ENCODE measurements around the gene LZTFL1. TPM values are rescaled to one million over a fixed set of nuclear protein-coding genes. Genes with fewer than 3 reads are reported as not detected.

LZTFL1 gene
- total RNA-seq, 1 donor from 2014 or later, result 6.7 TPM

DNA sequence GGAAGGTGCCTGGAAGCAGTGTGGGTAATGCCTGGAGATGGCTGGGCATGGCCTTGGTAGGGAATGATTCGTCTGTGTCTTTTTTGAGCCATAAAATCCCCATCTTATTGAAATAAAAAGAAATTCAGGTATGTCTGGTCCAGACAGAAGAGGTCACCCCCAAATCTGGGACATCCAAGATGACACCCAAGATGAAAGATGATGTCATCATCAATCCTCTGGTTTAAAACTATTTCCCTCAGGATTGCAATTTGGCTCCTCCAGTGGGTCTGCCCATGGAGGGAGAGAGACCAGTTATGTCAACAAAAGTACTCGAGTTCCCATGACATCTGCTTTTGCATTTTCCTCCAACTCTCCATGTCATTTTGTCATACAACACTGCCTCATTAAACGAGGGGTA, 27.7 kb upstream of the LZTFL1 start:
- no peak overlapping the region for H3K4me3 ChIP-seq
- H3K27me3 ChIP-seq, result no peaks in the 10 kb centered on the region
- no peak overlapping the region for H3K27ac ChIP-seq
- H3K9me3 ChIP-seq, result no peaks in the 10 kb centered on the region
- no peaks in the 10 kb centered on the region for H3K36me3 ChIP-seq
- no peaks in the 10 kb centered on the region for H3K4me1 ChIP-seq
- no peak for DNase-seq (ENCODE audit: low spot score in 2 of 2)
- no peak for TF ChIP-seq CTCF (IDR thresholded peaks at IDR 0.05)
- intact Hi-C loops (cut with DNase I), result no loop called here

DNA sequence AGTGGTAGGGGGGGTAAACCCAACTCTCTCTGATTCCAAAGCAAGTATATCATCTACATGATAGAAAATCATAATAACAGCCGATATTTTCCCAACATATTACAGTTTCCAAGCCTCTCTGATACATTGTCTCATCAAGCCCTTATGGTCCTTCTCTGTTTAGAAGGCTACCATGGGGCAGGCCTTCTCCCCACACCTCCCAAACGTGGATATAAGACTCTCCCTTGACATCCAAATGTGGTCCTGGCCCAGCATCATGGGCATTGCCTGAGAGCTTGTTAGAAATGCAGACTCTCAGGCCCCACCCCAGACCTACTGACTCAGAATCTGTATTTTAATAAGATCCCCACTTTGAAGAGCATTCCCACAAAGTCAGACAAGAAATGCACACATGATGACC, 26.7 kb upstream of the LZTFL1 start:
- H3K36me3 ChIP-seq, result no peaks in the 10 kb centered on the region
- DNase-seq (ENCODE audit: low spot score in 2 of 2), result no peak
- H3K9me3 ChIP-seq, result no peaks in the 10 kb centered on the region
- H3K27ac ChIP-seq, result no peak overlapping the region
- TF ChIP-seq CTCF (IDR thresholded peaks at IDR 0.05), result no peak
- H3K4me1 ChIP-seq, result no peaks in the 10 kb centered on the region
- intact Hi-C loops (cut with DNase I), result no loop called here
- no peak overlapping the region for H3K4me3 ChIP-seq
- H3K27me3 ChIP-seq, result no peaks in the 10 kb centered on the region

GRCh38 chr3:45868213-45868612, 26.3 kb upstream of the LZTFL1 start:
- DNase-seq (ENCODE audit: low spot score in 2 of 2), result no peak
- intact Hi-C loops (cut with DNase I), result no loop called here
- no peak overlapping the region for H3K4me3 ChIP-seq
- no peak for TF ChIP-seq CTCF (IDR thresholded peaks at IDR 0.05)
- H3K36me3 ChIP-seq, result no peaks in the 10 kb centered on the region
- H3K4me1 ChIP-seq, result no peaks in the 10 kb centered on the region
- H3K27ac ChIP-seq, result no peak overlapping the region
- H3K9me3 ChIP-seq, result no peaks in the 10 kb centered on the region
- no peaks in the 10 kb centered on the region for H3K27me3 ChIP-seq

DNA sequence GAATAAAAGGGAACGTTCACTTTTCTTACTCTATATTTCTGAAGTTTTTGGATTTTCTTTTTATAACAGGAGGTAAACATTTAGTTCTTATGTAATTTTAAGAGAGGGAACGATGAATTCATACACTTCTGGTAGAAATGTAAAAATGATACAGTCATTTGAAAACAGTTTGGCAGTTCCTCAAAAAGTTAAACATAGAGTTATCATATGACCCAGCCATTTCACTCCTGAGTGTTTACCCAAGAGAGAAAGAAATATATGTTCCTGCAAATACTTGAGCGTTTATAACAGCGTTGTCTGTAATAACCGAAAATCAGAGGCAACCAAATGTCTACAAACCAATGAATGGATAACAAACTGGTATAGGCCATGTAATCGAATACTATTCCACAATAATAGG, 23.6 kb upstream of the LZTFL1 start:
- H3K27me3 ChIP-seq, result no peaks in the 10 kb centered on the region
- H3K4me1 ChIP-seq, result no peaks in the 10 kb centered on the region
- H3K27ac ChIP-seq, result no peak overlapping the region
- H3K4me3 ChIP-seq, result no peak overlapping the region
- no peak for TF ChIP-seq CTCF (IDR thresholded peaks at IDR 0.05)
- no peak for DNase-seq (ENCODE audit: low spot score in 2 of 2)
- no peaks in the 10 kb centered on the region for H3K36me3 ChIP-seq
- H3K9me3 ChIP-seq, result no peaks in the 10 kb centered on the region
- intact Hi-C loops (cut with DNase I), result no loop called here

DNA sequence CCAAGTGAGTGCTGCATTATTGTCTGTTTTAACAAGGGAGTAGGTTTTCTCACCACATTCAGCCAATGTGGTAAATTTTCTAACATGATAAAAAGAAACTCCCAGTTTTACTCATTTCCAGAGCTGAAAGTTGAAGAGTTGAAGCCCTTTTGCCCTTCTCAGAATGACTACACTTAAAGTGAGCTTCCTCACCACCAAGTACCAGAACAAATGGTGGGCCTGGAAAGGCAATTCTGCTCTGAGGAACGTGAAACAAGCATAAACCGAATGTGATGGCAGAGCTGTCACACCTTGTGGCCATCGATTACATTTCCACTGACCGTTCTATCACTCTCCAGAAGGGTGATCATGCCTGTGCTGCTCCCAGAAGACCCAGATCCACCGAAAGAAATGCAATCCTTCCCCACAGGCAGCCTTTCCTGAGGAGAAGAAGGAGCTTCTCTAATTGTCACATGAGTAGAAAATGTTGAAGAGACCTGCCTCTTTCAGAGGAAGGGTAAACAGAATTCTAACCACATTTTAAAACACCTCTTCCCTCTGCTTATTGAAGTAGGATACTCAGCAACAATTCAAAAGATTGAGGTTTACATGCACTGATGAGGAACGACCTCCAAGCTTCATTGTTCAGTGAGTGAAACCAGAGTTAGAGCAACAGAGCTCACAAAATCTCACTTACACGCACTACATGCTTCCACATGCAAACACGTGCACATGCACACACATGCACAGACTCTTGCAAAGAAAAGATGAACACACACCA, 23.0 kb upstream of the LZTFL1 start:
- Histone ChIP-seq H3K4me1 (no peaks in the 10 kb centered on the region), H3K36me3 (no peaks in the 10 kb centered on the region), H3K9me3 (no peaks in the 10 kb centered on the region), H3K4me3 (no peak overlapping the region), H3K27ac (no peak overlapping the region), H3K27me3 (no peaks in the 10 kb centered on the region)
- no peak for TF ChIP-seq CTCF (IDR thresholded peaks at IDR 0.05)
- intact Hi-C loops (cut with DNase I), result no loop called here
- no peak for DNase-seq (ENCODE audit: low spot score in 2 of 2)

All from ascending aorta (tissue), 2 donors.